Stomach (tissue), 4 donors: Measurements from ENCODE around the gene NUCB2.

Experiments
- EP300 ChIP-seq: sonication (generic); formaldehyde crosslinking; IDR thresholded peaks from one replicate; pipeline ENCODE4 v1.6.1; 2017; ENCODE audit warnings: antibody characterized with exemption
- TF ChIP-seq, protein P1 (sequence below), 7 experiments: fragments of 450-650 bp in 4 of 7; fragments of 200-600 bp in 3 of 7; sonication (generic) in 3 of 7; IDR thresholded peaks; one replicate each; pipeline ENCODE4 v1.5.1; 2016 to 2019; ENCODE audit warnings: antibody characterized with exemption in 7 of 7, control low read depth in 2 of 7, mild to moderate bottlenecking in 1 of 7

DNA sequence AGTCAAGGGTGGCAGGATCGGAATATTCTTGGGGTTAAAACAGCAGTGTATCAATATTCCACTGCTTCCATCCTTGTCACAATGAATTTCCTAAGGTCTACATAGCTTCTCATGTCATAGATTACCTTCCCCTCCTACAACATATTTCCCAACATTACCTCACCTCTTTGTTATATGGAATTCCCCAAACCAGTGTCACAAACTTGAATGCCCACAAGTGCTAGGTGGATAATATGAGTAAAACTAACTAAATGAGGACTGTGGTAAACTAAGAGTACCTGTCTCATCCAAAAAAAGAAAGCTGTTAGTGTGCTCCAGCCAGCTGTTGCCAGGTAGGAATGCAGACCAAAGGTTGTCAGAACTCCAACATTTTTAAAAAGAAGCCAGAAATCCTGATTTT is 17.0 kb upstream of the NUCB2 start:
- TF ChIP-seq, protein P1, sequence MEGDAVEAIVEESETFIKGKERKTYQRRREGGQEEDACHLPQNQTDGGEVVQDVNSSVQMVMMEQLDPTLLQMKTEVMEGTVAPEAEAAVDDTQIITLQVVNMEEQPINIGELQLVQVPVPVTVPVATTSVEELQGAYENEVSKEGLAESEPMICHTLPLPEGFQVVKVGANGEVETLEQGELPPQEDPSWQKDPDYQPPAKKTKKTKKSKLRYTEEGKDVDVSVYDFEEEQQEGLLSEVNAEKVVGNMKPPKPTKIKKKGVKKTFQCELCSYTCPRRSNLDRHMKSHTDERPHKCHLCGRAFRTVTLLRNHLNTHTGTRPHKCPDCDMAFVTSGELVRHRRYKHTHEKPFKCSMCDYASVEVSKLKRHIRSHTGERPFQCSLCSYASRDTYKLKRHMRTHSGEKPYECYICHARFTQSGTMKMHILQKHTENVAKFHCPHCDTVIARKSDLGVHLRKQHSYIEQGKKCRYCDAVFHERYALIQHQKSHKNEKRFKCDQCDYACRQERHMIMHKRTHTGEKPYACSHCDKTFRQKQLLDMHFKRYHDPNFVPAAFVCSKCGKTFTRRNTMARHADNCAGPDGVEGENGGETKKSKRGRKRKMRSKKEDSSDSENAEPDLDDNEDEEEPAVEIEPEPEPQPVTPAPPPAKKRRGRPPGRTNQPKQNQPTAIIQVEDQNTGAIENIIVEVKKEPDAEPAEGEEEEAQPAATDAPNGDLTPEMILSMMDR (IDR thresholded peaks at IDR 0.05): no peak
- no peak for TF ChIP-seq EP300
